Measurements from ENCODE around the gene BRD2.

DNA sequence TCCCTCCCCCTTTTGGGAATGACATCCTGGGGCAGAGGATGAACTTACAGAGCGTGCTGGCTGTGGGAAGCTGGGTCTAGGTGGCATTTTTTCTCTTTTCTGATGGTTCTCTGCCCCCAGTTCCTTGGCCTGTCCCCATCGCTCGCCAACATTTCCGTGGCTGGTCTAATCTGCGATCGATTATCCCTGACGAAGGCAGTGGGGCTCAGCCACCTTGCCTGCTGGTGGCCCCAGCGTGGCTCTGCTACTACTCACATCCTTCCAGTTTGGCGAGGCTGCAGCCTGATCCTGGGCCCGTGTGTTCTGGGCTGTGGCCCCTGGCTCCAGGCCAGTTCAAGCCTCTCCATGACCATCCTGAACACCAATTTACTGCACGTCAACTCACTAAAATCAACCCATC lies 47.4 kb downstream of the BRD2 start:
- TF ChIP-seq CTCF (IDR thresholded peaks at IDR 0.05; ENCODE audit: low read length) (no peak), EZH2 (optimal IDR thresholded peaks at IDR 0.05; ENCODE audit: low read depth, low read length) (no peak), EZH2phosphoT487 (IDR thresholded peaks at IDR 0.05; ENCODE audit: low read length) (no peak)
